ENCODE results near the gene FAH.
"Not testable (repeated sequence)": the region's sequence is repeated elsewhere in the genome, so short reads cannot be mapped to it uniquely, and the experiment has no call there.

FAH gene

DNA sequence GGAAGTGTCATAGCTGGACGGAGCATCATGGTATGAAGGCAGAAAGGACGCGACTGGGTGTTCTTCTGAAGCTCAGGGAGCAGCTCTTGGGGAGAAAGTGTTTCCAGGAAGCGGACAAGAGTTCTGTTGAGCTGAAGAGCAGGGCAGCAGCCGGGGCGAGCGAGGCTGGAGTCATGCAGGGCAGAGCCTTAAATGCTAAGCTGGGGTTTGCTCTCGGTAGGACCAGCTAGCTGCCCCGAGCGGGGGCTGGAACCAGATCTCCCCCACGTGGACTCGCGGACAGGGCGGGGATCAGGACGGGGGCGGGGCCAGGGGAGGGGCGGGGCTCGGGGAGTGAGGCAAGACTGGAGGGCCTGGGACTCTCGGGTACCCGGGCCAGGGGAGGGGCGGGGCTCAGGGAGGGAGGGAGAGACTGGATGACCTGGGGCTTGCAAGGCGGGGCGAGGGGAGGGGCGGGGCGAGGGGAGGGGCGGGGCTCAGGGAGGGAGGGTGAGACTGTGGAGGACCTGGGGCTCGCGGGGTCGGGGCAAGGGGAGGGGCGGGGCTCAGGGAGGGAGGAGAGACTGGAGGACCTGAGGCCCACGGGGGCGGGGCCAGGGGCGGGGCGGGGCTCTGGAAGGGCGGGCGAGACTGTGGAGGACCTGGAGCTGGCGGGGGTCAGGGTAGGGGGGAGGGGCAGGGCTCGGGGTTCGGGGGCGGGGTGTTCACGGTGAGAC lies 461 bp upstream of the FAH start:
- peak; percentile 90 for DNase-seq

DNA sequence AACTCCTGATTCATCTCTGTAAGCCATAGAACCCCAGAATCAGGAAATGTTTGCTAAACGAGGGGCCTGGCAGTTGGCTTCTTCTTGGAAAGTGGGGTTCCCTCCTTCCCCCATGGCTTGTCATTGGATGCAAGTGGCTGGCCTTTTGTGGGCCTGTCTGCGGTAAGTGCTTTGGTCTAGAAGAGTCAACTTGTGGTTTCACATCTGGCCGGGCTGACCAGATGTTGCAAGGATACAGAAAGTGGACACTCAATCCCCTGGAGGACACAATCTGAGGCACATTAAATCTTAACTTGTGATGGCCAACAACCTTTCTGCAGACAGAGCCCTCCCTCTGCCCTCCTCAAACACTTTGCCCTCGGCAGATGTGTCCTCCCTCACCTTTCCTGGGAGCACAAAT lies 1.1 kb downstream of the FAH start:
- no peak for DNase-seq

GRCh38 chr15:80154336-80154735 lies 1.5 kb downstream of the FAH start:
- DNase-seq, result no peak

DNA sequence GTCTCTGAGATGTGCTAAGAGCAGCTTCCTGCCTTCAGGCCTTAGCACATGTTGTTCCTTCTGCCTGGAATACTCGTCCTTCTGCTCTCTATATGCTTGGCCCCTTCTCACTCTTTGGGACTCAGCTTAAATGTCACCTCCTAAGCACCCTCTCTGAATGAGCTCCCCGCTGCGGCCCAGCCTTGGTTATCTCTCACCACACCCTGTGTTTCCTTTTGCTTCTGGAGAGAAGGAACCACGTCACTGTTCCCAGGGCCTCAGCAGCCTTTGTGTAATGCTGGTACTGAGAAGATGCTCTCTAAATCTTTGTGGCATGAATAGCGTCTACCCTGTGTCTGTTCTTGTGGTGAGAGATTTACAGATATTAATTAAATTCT lies 2.2 kb downstream of the FAH start:
- no peak for DNase-seq

GRCh38 chr15:80155378-80156175 lies 2.8 kb downstream of the FAH start:
- DNase-seq, result not testable (repeated sequence)

DNA sequence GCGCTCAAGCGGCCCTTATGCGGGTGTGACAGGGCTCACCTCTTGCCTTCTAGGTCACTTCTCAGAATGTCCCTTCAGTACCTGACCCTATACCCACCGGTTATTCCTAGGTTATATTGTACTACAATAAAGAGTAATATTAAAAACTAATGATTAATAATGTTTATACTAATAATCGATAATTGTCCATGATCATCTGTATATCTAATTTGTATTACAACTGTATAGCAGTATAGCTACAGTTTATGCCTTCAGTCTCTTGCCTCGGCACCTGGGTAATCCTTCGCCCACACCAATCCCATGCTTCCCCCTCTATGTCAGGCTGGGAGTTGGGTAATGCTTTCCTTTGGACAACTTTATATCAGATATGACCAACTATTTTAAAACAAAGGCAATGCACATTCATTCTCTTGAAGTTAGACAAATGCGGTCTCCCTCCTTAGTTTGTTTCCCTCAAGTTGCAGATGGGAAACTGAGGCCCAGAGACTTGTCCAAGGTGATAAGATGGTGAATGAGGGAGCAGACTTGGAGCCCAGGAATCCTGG lies 3.4 kb downstream of the FAH start:
- no peak for DNase-seq

- no peak for DNase-seq
These were observed 4.4 kb downstream of the FAH start for GRCh38 chr15:80157215-80157614.

- DNase-seq, result no peak
These were observed 6.5 kb downstream of the FAH start for GRCh38 chr15:80159301-80159700.

DNA sequence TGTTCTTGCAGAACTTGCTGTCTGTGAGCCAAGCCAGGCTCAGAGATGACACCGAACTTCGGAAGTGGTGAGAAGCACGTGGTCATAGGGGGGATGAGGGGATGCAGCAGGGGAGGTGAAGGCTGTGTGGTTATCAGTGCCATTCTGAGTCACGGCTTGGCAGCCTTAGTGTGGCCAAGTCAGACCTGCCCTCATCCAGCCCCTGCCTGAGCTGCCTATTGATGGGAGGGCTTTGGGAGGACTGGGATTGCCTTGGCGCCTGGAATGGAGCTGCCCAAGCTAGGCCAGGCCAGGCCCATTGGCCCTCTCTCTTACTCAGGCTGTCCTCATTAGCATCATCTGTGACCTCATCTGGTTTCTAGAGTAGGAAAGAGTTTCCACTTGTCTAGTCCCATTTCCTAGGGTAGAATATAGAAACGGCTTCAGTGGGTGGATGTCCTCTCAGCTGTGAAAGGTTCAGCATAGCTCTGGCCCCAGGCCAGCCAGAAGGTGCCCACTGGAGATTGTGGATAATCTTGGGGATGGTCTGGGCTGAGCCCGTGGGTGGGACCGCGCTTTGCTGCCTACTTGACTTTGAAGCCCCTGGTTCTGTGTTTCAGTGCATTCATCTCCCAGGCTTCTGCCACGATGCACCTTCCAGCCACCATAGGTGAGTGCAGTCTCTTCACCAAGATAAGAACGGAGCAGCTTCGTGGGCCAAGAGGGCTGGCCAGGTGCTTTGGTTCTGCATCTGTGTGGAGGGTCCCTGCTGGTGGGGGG lies 7.2 kb downstream of the FAH start:
- DNase-seq, result no peak

- DNase-seq, result no peak
These were observed 7.9 kb downstream of the FAH start for GRCh38 chr15:80160570-80161156.

DNA sequence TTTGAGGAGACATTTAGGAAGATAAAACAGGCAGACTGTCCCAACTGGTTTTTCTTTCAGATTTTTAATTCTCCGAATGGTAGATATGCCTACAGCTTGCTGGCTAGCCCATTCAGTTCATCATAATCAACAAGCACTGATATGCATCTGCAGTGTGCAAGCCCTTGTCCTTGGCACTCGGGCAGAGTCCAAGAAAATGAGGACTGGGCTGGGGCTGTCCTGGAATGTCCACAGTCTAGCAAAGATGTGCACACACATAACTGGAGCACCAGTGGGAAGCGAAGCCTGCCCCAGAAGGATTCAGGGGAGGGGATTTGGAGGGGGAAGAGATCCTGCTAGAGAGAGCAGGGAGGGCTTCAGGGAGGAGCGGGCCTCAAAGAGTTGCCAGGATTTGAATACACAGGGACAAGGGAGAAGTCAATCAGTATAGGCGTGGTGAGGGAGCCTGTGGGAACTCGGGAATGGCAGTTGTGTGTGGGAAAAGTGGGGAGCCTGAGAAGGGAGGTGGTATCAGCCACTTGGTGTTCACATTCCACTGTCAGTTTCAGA lies 8.7 kb downstream of the FAH start:
- DNase-seq, result no peak

DNA sequence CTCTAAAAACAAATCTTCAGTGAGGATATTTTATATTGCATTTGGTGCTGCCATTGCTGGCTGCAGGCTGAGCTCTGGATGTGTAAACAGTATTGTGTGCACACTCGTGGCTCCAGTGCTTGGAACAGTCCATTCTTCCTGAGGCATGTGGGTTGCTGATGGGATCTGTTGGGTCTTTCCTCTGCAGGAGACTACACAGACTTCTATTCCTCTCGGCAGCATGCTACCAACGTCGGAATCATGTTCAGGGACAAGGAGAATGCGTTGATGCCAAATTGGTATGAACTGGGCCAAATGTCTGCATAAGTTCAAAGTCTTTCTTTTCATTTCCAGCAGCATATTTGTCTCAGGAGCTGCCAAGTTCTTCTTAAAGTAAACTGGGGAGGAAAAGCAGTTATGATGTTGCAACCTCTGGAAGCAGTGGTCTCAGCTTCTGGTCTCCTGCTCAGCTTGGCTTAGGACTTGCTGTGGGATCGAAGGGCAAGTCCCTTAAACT lies 9.3 kb downstream of the FAH start:
- no peak for DNase-seq

DNA sequence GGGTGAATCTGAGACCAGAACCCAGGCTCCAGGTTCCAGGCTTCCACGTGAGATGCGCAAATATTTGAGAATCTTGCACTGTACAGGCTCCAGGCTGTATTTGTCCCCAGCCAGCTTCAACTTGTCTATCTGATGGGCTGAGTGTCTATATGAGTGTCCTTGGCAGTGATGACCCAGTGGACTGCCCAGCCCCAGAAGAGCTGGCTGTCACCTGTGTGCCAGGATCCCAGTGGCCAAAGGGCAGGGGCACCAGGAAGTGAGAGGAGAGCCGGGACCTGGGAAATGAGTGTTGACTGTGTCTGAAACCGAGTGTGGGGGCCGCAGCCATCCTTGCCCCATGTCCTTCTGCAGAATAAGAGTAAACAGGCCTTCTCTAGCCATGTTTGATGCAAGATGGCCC lies 10.4 kb downstream of the FAH start:
- no peak for DNase-seq

- no peak for DNase-seq
These were observed 11.1 kb downstream of the FAH start for GRCh38 chr15:80163897-80164296.

DNA sequence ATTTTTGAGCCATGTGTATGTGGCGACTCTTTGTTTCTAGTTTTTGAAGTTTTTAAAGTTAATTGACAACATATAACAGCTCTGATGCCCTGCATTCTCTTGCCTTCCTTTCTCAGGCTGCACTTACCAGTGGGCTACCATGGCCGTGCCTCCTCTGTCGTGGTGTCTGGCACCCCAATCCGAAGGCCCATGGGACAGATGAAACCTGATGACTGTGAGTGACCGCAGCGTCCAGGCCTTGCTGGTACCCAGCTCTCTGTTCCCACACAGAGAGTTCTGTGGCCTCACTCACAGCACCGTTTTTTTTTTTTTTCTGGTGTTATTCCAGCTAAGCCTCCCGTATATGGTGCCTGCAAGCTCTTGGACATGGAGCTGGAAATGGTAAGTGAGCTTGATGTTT lies 15.1 kb downstream of the FAH start:
- DNase-seq, result no peak

DNA sequence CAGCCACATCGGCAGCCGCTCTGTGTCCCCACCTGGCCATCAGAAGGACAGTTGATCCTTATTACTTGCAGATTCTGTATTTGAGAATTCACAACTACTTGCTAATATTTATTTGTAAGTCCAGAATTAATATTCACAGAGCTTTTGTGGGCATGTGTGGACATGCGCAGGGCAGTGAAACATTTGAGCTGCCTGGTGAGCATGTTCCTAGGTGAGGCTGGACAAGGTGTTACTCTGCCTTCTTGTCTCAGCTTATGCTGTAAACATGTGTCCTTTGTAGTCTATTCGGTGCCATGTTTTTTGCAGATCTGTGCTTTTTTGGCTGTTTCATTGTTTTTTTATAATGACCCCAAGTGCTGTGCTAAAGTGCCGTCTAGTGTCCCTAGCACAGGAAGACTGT lies 15.6 kb downstream of the FAH start:
- DNase-seq, result no peak

DNA sequence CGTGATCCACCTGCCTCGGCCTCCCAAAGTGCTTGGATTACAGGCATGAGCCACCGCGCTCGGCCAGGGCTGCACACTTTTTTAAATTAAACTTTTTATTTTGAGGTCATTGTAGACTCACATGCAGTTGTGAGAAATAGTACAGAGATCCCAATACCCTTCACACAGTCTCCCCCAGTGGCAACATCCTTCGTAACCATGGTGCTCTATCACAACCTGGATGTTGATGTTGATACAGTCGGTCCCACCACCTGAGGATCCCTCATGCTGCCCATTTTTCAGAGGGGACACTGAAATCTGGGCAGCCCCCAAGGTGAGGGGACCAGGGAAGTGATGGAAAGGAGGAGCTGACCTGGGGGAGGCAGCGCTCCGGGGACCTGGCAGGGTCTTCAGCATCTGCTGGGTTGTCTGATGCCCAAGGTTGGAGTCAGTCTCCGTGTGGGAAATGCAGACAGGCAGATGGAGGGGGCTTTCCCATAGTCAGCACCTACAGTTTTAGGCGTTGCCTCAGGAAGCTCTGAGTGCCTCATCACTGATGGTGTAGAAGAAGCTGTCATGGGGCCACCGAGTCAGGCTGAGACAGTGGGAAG lies 17.1 kb downstream of the FAH start:
- no peak for DNase-seq

- DNase-seq, result no peak
These were observed 17.8 kb downstream of the FAH start for GRCh38 chr15:80170596-80170995.

DNA sequence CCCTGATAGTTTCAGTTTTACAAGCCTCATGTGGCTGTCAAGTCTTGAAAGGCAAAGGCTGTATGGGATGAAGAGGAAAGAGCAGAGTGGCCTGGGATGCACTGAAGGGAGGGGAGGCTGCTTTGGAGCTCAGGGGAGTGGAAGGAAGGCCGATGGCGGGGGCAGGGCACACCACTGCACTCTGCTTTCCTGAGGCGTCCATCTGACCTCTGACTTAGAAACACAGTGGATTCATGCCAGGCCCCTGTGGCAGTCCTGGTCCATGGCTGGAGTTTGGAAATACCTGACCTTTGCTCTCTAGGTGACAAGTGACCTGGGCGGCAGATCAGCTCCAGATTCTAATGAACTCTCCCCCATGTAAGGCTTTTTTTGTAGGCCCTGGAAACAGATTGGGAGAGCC lies 19.0 kb downstream of the FAH start:
- no peak for DNase-seq

DNA sequence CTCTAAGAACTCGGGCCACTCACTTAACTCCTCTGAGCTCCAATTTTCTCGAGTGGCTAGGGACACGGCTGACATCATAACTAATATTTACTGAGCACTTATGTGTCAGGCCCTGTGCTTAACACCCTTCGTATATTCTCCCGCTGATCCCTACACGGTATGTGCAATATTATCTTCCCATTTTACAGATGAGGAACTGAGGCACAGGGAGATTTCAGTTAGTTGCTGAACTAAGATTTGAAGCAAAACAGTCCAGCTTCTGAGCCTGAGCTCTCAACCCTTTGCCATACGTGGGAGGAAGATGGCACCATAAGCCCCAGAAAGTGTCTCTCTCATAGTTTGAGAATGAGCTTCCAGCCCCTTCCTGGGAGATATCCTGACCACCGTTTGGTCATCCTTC lies 19.6 kb downstream of the FAH start:
- DNase-seq, result no peak

DNA sequence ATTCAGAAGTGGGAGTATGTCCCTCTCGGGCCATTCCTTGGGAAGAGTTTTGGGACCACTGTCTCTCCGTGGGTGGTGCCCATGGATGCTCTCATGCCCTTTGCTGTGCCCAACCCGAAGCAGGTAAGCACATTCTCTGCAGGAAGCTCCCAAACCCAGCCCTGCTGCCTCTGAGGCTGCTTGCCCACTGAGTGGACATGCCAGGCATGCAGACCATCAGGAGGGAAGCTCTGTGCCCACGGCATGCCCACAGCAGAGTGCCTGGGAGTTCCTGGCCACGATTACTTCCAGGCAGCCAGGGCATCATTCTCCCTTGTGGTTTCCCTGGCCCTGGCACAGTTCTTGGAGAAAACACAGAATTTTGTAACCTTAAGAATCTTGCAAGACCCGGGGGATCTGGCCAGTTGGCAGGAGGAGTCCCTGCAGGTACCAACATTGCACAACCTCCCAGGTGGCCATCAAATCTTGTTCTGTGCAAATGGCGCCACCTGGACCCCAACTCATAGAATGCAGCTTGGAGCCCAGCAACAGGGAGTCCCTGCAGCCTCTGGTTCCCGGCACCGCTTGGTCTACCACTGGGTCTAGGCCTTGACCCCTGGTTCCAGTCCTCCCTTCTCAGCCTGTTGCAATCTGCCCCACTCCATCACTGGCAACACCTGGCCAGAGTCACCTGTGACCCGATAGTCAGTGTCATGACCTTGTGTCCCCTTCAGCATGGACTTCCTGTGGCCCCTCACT lies 20.4 kb downstream of the FAH start:
- DNase-seq, result peak; percentile 82
